HEK293 (cell line): ENCODE measurements around the gene FHL2.

Source experiments
- CTCF ChIA-PET: fragments of 350-600 bp; formaldehyde crosslinking; extraction: SDS; loops from one replicate; lab custom pipeline; 2021; ENCODE audit warnings: antibody characterized with exemption; lab: Yijun Ruan, JAX
- POLR2A ChIA-PET: fragments of 300-600 bp; formaldehyde crosslinking; extraction: SDS; loops from one replicate; lab custom pipeline; 2020; ENCODE audit warnings: antibody characterized with exemption, inconsistent platforms; lab: Yijun Ruan, JAX
- H3K27ac ChIP-seq: fragments of 200-500 bp; sonication (Bioruptor generic); 2 replicates; pipeline ENCODE4 v1.5.1; 2014; ENCODE audit warnings: low read depth, low read length, control low read depth, inconsistent platforms; ENCODE audit errors: extremely low read depth
- H3K36me3 ChIP-seq, 2 experiments: fragments of 200-500 bp in 1 of 2; sonication (Bioruptor generic) in 1 of 2; 1 replicate in 1 of 2; 2 replicates in 1 of 2; pipeline ENCODE4 v1.5.1; 2014 to 2017; ENCODE audit warnings: inconsistent platforms in 2 of 2, low read length in 2 of 2; ENCODE audit not compliant: control insufficient read depth in 2 of 2, insufficient read depth in 1 of 2
- H3K4me1 ChIP-seq: fragments of 200-500 bp; sonication (Bioruptor generic); 2 replicates; pipeline ENCODE4 v1.5.1; 2014; ENCODE audit warnings: mild to moderate bottlenecking, low read length, inconsistent platforms; ENCODE audit not compliant: control insufficient read depth, insufficient read depth
- H3K4me3 ChIP-seq: 2 replicates; pipeline ENCODE4 v1.5.1; 2011; ENCODE audit warnings: low read depth, mild to moderate bottlenecking, control low read depth, low read length, moderate library complexity
- H3K9me3 ChIP-seq: fragments of 200-500 bp; sonication (Bioruptor generic); 2 replicates; pipeline ENCODE4 v1.5.1; 2014; ENCODE audit warnings: low read depth, low read length, inconsistent platforms; ENCODE audit not compliant: control insufficient read depth, insufficient read depth
- MZF1 ChIP-seq: fragments of 450-650 bp; formaldehyde crosslinking; IDR thresholded peaks from 2 replicates; pipeline ENCODE4 v1.5.1; 2017; ENCODE audit warnings: missing biosample characterization, missing genetic modification characterization, borderline replicate concordance
- SP7 ChIP-seq: fragments of 450-650 bp; formaldehyde crosslinking; IDR thresholded peaks from 2 replicates; pipeline ENCODE4 v1.5.1; 2016; ENCODE audit warnings: missing biosample characterization, missing genetic modification characterization
- WT1 ChIP-seq: fragments of 450-650 bp; formaldehyde crosslinking; IDR thresholded peaks from 2 replicates; pipeline ENCODE4 v1.5.1; 2016; ENCODE audit warnings: missing biosample characterization, missing genetic modification characterization
- ZBTB17 ChIP-seq: fragments of 450-650 bp; formaldehyde crosslinking; IDR thresholded peaks from 2 replicates; pipeline ENCODE4 v1.5.1; 2016; ENCODE audit warnings: missing biosample characterization, missing genetic modification characterization
- ZFP41 ChIP-seq: fragments of 450-650 bp; formaldehyde crosslinking; IDR thresholded peaks from 2 replicates; pipeline ENCODE4 v1.5.1; 2016; ENCODE audit warnings: missing biosample characterization, missing genetic modification characterization, borderline replicate concordance
- ZNF146 ChIP-seq: fragments of 450-650 bp; formaldehyde crosslinking; IDR thresholded peaks from 2 replicates; pipeline ENCODE4 v1.5.1; 2016; ENCODE audit warnings: missing biosample characterization, missing genetic modification characterization
- ZNF211 ChIP-seq: fragments of 450-650 bp; formaldehyde crosslinking; IDR thresholded peaks from 2 replicates; pipeline ENCODE4 v1.5.1; 2016; ENCODE audit warnings: low read depth, missing biosample characterization, missing genetic modification characterization
- ZNF223 ChIP-seq: fragments of 450-650 bp; formaldehyde crosslinking; IDR thresholded peaks from 2 replicates; pipeline ENCODE4 v1.5.1; 2016; ENCODE audit warnings: missing biosample characterization, missing genetic modification characterization
- ZNF302 ChIP-seq: fragments of 450-650 bp; formaldehyde crosslinking; IDR thresholded peaks from 2 replicates; pipeline ENCODE4 v1.5.1; 2016; ENCODE audit warnings: missing biosample characterization, missing genetic modification characterization, low read depth
- ZNF324 ChIP-seq: fragments of 450-650 bp; formaldehyde crosslinking; IDR thresholded peaks from 2 replicates; pipeline ENCODE4 v1.5.1; 2016; ENCODE audit warnings: missing biosample characterization, missing genetic modification characterization
- ZNF596 ChIP-seq: fragments of 450-650 bp; IDR thresholded peaks from 2 replicates; pipeline ENCODE4 v1.5.0; 2018; ENCODE audit warnings: missing biosample characterization, mild to moderate bottlenecking, missing genetic modification characterization, moderate library complexity
- ZNF629 ChIP-seq: fragments of 450-650 bp; formaldehyde crosslinking; IDR thresholded peaks from 2 replicates; pipeline ENCODE4 v1.5.1; 2017; ENCODE audit warnings: missing biosample characterization, missing genetic modification characterization
- ZNF677 ChIP-seq: fragments of 450-650 bp; IDR thresholded peaks from 2 replicates; pipeline ENCODE4 v1.5.0; 2018; ENCODE audit warnings: missing biosample characterization, mild to moderate bottlenecking, missing genetic modification characterization, moderate library complexity
- ZNF776 ChIP-seq: fragments of 450-650 bp; formaldehyde crosslinking; IDR thresholded peaks from 2 replicates; pipeline ENCODE4 v1.5.0; 2017; ENCODE audit warnings: missing biosample characterization, missing genetic modification characterization, borderline replicate concordance
- ZNF843 ChIP-seq: fragments of 450-650 bp; formaldehyde crosslinking; IDR thresholded peaks from 2 replicates; pipeline ENCODE4 v1.5.1; 2016; ENCODE audit warnings: missing biosample characterization, missing genetic modification characterization
- TF ChIP-seq, protein P1 (sequence below): fragments of 450-650 bp; formaldehyde crosslinking; IDR thresholded peaks from 2 replicates; pipeline ENCODE4 v1.5.1; 2016; ENCODE audit warnings: missing biosample characterization, missing genetic modification characterization
- TF ChIP-seq, protein P2 (sequence below): fragments of 450-650 bp; formaldehyde crosslinking; IDR thresholded peaks from 2 replicates; pipeline ENCODE4 v1.5.1; 2016; ENCODE audit warnings: missing biosample characterization, missing genetic modification characterization
- TF ChIP-seq, protein P3 (sequence below): fragments of 450-650 bp; formaldehyde crosslinking; IDR thresholded peaks from 2 replicates; pipeline ENCODE4 v1.5.1; 2016; ENCODE audit warnings: missing biosample characterization, missing genetic modification characterization, low read depth
- TF ChIP-seq, protein P4 (sequence below): fragments of 450-650 bp; formaldehyde crosslinking; IDR thresholded peaks from 2 replicates; pipeline ENCODE4 v1.5.1; 2016; ENCODE audit warnings: missing biosample characterization, missing genetic modification characterization
- TF ChIP-seq, protein P5 (sequence below): IDR thresholded peaks from 2 replicates; pipeline ENCODE4 v1.6.1; 2011; ENCODE audit warnings: mild to moderate bottlenecking, low read depth, low read length, borderline replicate concordance

FHL2 gene

DNA sequence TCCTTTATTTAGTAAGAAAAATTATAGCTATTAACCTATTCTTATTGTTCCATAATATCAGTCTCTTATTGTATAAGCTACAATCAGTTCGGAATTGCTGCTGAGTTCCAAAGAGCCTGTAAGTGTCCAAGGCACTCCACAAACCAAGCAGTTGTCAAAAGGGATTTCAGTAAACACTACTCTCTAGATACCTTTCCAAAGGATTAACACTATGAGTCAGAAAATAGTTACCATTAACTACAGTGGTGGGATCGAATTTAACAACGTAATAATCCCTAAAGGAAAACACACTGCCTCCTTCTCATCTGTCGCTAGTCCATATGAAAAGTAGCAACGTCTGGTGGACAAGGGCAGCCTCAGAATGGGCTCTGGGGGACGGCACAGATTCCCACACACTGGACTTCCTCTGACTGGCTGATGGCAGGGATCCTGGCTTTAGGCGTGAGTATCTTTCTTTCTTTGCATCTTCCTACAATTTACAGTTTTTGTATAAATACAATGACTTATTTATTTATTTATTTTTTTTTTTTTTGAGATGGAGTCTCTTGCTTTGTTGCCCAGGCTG is 78.1 kb downstream of the FHL2 start (continued):
- TF ChIP-seq, protein P1, sequence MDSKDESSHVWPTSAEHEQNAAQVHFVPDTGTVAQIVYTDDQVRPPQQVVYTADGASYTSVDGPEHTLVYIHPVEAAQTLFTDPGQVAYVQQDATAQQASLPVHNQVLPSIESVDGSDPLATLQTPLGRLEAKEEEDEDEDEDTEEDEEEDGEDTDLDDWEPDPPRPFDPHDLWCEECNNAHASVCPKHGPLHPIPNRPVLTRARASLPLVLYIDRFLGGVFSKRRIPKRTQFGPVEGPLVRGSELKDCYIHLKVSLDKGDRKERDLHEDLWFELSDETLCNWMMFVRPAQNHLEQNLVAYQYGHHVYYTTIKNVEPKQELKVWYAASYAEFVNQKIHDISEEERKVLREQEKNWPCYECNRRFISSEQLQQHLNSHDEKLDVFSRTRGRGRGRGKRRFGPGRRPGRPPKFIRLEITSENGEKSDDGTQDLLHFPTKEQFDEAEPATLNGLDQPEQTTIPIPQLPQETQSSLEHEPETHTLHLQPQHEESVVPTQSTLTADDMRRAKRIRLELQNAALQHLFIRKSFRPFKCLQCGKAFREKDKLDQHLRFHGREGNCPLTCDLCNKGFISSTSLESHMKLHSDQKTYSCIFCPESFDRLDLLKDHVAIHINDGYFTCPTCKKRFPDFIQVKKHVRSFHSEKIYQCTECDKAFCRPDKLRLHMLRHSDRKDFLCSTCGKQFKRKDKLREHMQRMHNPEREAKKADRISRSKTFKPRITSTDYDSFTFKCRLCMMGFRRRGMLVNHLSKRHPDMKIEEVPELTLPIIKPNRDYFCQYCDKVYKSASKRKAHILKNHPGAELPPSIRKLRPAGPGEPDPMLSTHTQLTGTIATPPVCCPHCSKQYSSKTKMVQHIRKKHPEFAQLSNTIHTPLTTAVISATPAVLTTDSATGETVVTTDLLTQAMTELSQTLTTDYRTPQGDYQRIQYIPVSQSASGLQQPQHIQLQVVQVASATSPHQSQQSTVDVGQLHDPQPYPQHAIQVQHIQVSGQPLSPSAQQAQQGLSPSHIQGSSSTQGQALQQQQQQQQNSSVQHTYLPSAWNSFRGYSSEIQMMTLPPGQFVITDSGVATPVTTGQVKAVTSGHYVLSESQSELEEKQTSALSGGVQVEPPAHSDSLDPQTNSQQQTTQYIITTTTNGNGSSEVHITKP (tag by site-specific recombination): peak; percentile 51
- TF ChIP-seq WT1 (tag by site-specific recombination) (peak; percentile 25; the same call in 1 of the 2 replicates), ZNF223 (tag by site-specific recombination) (no peak), SP7 (tag by site-specific recombination) (peak; percentile 83), MZF1 (tag by site-specific recombination) (peak; percentile 85), ZNF677 (no peak), ZNF302 (no peak), ZNF211 (tag by site-specific recombination) (no peak), ZNF596 (tag by site-specific recombination) (no peak), ZNF629 (peak; percentile 60), ZBTB17 (no peak), ZNF146 (no peak), ZNF324 (no peak)
- TF ChIP-seq, protein P2, sequence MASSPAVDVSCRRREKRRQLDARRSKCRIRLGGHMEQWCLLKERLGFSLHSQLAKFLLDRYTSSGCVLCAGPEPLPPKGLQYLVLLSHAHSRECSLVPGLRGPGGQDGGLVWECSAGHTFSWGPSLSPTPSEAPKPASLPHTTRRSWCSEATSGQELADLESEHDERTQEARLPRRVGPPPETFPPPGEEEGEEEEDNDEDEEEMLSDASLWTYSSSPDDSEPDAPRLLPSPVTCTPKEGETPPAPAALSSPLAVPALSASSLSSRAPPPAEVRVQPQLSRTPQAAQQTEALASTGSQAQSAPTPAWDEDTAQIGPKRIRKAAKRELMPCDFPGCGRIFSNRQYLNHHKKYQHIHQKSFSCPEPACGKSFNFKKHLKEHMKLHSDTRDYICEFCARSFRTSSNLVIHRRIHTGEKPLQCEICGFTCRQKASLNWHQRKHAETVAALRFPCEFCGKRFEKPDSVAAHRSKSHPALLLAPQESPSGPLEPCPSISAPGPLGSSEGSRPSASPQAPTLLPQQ (tag by site-specific recombination): no peak

DNA sequence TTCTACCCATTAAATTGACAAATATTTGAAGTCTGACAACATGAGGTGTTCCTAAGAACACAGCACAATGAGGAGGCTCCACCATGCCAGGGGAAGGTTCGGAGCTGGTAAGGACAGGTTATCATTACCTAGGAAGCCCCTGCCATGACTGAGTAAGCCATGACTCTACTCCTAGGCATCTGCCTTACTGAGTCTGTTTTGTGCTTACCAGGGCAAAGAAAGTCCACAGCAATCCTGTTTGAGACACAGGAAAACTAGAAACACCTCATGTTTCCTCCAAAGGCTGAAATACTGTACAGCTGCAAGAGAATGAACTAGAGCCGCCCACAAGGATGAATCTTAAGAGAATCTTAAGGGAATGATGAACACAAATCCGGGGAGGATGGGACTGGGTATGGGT is 80.9 kb downstream of the FHL2 start:
- H3K36me3 ChIP-seq: no peaks in the 10 kb centered on the region; a peak in 1 of 3 replicates
- CTCF ChIA-PET: interaction anchor here (0.6 kb wide), 1 partner anchor 256 kb away, joined by 6 read pairs; no protein-coding TSS in a partner anchor
- no peak for TF ChIP-seq ZFP41 (tag by site-specific recombination)
- TF ChIP-seq, protein P3, sequence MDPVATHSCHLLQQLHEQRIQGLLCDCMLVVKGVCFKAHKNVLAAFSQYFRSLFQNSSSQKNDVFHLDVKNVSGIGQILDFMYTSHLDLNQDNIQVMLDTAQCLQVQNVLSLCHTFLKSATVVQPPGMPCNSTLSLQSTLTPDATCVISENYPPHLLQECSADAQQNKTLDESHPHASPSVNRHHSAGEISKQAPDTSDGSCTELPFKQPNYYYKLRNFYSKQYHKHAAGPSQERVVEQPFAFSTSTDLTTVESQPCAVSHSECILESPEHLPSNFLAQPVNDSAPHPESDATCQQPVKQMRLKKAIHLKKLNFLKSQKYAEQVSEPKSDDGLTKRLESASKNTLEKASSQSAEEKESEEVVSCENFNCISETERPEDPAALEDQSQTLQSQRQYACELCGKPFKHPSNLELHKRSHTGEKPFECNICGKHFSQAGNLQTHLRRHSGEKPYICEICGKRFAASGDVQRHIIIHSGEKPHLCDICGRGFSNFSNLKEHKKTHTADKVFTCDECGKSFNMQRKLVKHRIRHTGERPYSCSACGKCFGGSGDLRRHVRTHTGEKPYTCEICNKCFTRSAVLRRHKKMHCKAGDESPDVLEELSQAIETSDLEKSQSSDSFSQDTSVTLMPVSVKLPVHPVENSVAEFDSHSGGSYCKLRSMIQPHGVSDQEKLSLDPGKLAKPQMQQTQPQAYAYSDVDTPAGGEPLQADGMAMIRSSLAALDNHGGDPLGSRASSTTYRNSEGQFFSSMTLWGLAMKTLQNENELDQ (tag by site-specific recombination): no peak
- TF ChIP-seq, protein P4, sequence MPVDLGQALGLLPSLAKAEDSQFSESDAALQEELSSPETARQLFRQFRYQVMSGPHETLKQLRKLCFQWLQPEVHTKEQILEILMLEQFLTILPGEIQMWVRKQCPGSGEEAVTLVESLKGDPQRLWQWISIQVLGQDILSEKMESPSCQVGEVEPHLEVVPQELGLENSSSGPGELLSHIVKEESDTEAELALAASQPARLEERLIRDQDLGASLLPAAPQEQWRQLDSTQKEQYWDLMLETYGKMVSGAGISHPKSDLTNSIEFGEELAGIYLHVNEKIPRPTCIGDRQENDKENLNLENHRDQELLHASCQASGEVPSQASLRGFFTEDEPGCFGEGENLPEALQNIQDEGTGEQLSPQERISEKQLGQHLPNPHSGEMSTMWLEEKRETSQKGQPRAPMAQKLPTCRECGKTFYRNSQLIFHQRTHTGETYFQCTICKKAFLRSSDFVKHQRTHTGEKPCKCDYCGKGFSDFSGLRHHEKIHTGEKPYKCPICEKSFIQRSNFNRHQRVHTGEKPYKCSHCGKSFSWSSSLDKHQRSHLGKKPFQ: no peak
- TF ChIP-seq ZNF843 (tag by site-specific recombination): no peak
- TF ChIP-seq, protein P5, sequence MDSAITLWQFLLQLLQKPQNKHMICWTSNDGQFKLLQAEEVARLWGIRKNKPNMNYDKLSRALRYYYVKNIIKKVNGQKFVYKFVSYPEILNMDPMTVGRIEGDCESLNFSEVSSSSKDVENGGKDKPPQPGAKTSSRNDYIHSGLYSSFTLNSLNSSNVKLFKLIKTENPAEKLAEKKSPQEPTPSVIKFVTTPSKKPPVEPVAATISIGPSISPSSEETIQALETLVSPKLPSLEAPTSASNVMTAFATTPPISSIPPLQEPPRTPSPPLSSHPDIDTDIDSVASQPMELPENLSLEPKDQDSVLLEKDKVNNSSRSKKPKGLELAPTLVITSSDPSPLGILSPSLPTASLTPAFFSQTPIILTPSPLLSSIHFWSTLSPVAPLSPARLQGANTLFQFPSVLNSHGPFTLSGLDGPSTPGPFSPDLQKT: no peak
- no peak for TF ChIP-seq ZNF776
- H3K4me1 ChIP-seq: peaks cover 14% of the 10 kb centered on the region
- H3K9me3 ChIP-seq: no peaks in the 10 kb centered on the region
- H3K27ac ChIP-seq: no peak overlapping the region
- no peak overlapping the region for H3K4me3 ChIP-seq
- POLR2A ChIA-PET: no interaction called here
